ENCODE data around the gene HNRNPU. TPM values are rescaled to one million over a fixed set of nuclear protein-coding genes. Genes with fewer than 3 reads are reported as not detected.

The HNRNPU gene
- total and polyA plus RNA-seq, 2 experiments from 2014 or later, result 166 to 226 TPM

DNA sequence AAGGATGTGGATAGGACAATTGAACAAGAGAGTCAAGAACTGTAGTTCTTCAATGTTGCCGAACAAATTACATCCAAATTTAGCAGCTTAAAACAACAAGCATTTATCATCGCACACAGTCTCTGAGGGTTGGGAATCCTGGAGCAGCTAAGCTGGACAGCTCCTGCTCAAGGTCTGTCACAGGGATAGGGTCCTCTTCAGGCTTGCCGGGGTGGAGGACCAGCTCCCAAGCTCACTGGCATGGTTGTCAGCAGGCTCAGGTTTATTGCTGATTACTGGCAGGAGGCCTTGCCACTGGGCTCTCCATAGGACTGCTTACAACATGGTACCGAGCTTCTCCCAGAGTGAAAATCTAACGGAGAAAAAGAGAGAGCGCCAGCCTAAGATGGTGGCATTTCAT, 51.0 kb downstream of the HNRNPU start:
- WGBS, 2 experiments (ENCODE audit: low coverage in 1 of 2, low lambda C conversion rate in 2 of 2, missing lambda C conversion rate in 2 of 2), result 70 to 77% methylated on average over 6 of the region's 6 CpGs
- Histone ChIP-seq H3K27ac (no peak overlapping the region), H3K4me3 (no peak overlapping the region), H3K27me3 (replicated peaks; ENCODE audit: insufficient read depth) (no peaks in the 10 kb centered on the region), H3K9me3 (ENCODE audit: low read depth) (no peaks in the 10 kb centered on the region), H3F3A (ENCODE audit: insufficient read depth) (no peaks in the 10 kb centered on the region), H3K79me2 (ENCODE audit: insufficient read depth) (no peaks in the 10 kb centered on the region), H2AFZ (no peak overlapping the region), H3K36me3 (ENCODE audit: low read depth) (no peaks in the 10 kb centered on the region), H4K20me1 (ENCODE audit: insufficient read depth) (no peaks in the 10 kb centered on the region), H3K9me2 (ENCODE audit: insufficient read depth) (no peaks in the 10 kb centered on the region), H3K4me2 (ENCODE audit: unreplicated experiment) (no peak overlapping the region), H3K9ac (no peak overlapping the region), H3K4me1 (ENCODE audit: insufficient read depth) (no peaks in the 10 kb centered on the region)
- in situ Hi-C loops (cut with MboI), result no loop called here
- TF ChIP-seq EZH2phosphoT487 (IDR thresholded peaks at IDR 0.05; ENCODE audit: insufficient read depth, low read depth) (no peak), EZH2 (IDR thresholded peaks at IDR 0.05; ENCODE audit: insufficient read depth, poor library complexity, severe bottlenecking) (no peak)
- no peak for DNase-seq

DNA sequence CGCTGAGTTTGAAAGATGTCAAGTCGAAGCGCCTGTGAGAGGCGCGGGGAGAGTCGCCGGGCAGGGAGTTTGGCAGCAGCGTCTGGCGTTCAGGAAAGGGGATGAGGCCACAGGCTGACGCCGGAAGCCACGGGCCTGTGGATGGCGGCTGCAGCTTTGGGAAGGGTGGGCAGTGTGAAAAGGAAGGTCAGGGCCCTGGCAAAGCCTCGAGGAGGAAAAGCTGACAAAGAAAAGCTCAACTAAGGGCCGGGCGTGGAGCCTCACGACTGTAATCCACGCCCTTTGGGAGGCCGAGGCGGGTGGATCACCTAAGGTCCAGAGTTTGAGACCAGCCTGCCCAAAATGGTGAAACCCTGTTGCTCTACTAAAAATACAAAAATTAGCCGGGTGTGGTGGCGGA, 54.1 kb downstream of the HNRNPU start:
- Histone ChIP-seq H3K27ac (no peak overlapping the region), H4K20me1 (ENCODE audit: insufficient read depth) (no peaks in the 10 kb centered on the region), H3K9me3 (ENCODE audit: low read depth) (no peaks in the 10 kb centered on the region), H3F3A (ENCODE audit: insufficient read depth) (no peaks in the 10 kb centered on the region), H3K9ac (no peak overlapping the region), H2AFZ (no peak overlapping the region), H3K4me3 (no peak overlapping the region), H3K4me2 (ENCODE audit: unreplicated experiment) (no peak overlapping the region), H3K9me2 (ENCODE audit: insufficient read depth) (no peaks in the 10 kb centered on the region), H3K27me3 (replicated peaks; ENCODE audit: insufficient read depth) (no peaks in the 10 kb centered on the region), H3K79me2 (ENCODE audit: insufficient read depth) (no peaks in the 10 kb centered on the region), H3K4me1 (ENCODE audit: insufficient read depth) (no peaks in the 10 kb centered on the region), H3K36me3 (ENCODE audit: low read depth) (no peaks in the 10 kb centered on the region)
- TF ChIP-seq EZH2phosphoT487 (IDR thresholded peaks at IDR 0.05; ENCODE audit: insufficient read depth, low read depth), result no peak
- no peak for TF ChIP-seq EZH2 (IDR thresholded peaks at IDR 0.05; ENCODE audit: insufficient read depth, poor library complexity, severe bottlenecking)
- WGBS, 2 experiments (ENCODE audit: low coverage in 1 of 2, low lambda C conversion rate in 2 of 2, missing lambda C conversion rate in 2 of 2), result 85 to 88% methylated on average over 15 to 22 of the region's 22 CpGs
- in situ Hi-C loops (cut with MboI), result no loop called here
- DNase-seq, result no peak

DNA sequence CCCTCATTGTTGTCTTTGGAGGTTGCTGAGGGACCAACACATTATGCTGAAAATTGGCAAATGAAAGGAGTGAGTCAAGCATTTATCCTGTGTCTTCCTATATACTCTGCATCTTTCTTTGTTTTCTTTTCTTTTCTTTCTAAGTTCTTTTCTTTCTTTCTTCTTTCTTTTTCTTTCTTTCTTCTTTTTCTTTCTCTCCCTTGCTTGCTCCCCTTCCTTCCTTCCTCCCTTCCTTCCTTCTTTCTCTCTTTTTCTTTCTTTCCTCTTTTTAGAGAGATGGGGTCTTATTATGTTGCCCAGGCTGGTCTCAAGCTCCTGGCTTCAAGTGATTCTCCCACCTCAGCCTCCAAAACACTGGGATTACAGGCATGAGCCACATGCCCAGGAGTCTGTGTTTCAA, 57.2 kb downstream of the HNRNPU start:
- no peaks in the 10 kb centered on the region for H3K27me3 ChIP-seq (replicated peaks; ENCODE audit: insufficient read depth)
- in situ Hi-C loops (cut with MboI), result no loop called here
- H2AFZ ChIP-seq, result no peak overlapping the region
- H3K4me2 ChIP-seq (ENCODE audit: unreplicated experiment), result no peak overlapping the region
- H3K79me2 ChIP-seq (ENCODE audit: insufficient read depth), result no peaks in the 10 kb centered on the region
- H3K9me2 ChIP-seq (ENCODE audit: insufficient read depth), result no peaks in the 10 kb centered on the region
- H3K9me3 ChIP-seq (ENCODE audit: low read depth), result no peaks in the 10 kb centered on the region
- H3K4me1 ChIP-seq (ENCODE audit: insufficient read depth), result no peaks in the 10 kb centered on the region
- H4K20me1 ChIP-seq (ENCODE audit: insufficient read depth), result no peaks in the 10 kb centered on the region
- H3K36me3 ChIP-seq (ENCODE audit: low read depth), result no peaks in the 10 kb centered on the region
- no peak for DNase-seq
- no peak overlapping the region for H3K9ac ChIP-seq
- no peak overlapping the region for H3K4me3 ChIP-seq
- no peak for TF ChIP-seq EZH2 (IDR thresholded peaks at IDR 0.05; ENCODE audit: insufficient read depth, poor library complexity, severe bottlenecking)
- TF ChIP-seq EZH2phosphoT487 (IDR thresholded peaks at IDR 0.05; ENCODE audit: insufficient read depth, low read depth), result no peak
- no peaks in the 10 kb centered on the region for H3F3A ChIP-seq (ENCODE audit: insufficient read depth)
- no peak overlapping the region for H3K27ac ChIP-seq

DNA sequence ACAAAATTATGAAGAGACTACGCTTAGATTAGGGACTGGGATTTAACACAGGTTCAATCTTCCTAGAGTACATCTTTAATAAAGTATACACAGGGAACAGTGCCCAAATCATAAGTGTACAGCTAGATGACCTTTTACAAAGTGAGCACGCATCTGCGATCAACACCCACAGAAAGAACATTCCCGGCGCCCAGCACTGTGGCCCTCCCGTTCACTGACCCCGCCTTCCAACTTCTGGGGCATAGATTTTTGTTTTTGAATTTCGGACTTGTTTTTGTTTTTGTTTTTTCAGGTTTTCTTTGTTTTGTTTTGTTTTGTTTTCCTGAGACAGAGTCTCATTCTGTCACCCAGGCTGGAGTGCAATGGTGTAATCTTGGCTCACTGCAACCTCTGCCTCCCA, 59.5 kb downstream of the HNRNPU start:
- H4K20me1 ChIP-seq (ENCODE audit: insufficient read depth), result no peaks in the 10 kb centered on the region
- no peaks in the 10 kb centered on the region for H3K79me2 ChIP-seq (ENCODE audit: insufficient read depth)
- no peaks in the 10 kb centered on the region for H3K4me1 ChIP-seq (ENCODE audit: insufficient read depth)
- no peaks in the 10 kb centered on the region for H3K9me2 ChIP-seq (ENCODE audit: insufficient read depth)
- no peak overlapping the region for H3K9ac ChIP-seq
- no peaks in the 10 kb centered on the region for H3K36me3 ChIP-seq (ENCODE audit: low read depth)
- H3K27ac ChIP-seq, result no peak overlapping the region
- 90 to 95% methylated on average over 8 of the region's 8 CpGs for WGBS, 2 experiments (ENCODE audit: low coverage in 1 of 2, low lambda C conversion rate in 2 of 2, missing lambda C conversion rate in 2 of 2)
- no peaks in the 10 kb centered on the region for H3F3A ChIP-seq (ENCODE audit: insufficient read depth)
- H3K9me3 ChIP-seq (ENCODE audit: low read depth), result no peaks in the 10 kb centered on the region
- no peak for DNase-seq
- in situ Hi-C loops (cut with MboI), result no loop called here
- no peak overlapping the region for H3K4me3 ChIP-seq
- no peak for TF ChIP-seq EZH2phosphoT487 (IDR thresholded peaks at IDR 0.05; ENCODE audit: insufficient read depth, low read depth)
- no peak for TF ChIP-seq EZH2 (IDR thresholded peaks at IDR 0.05; ENCODE audit: insufficient read depth, poor library complexity, severe bottlenecking)
- H2AFZ ChIP-seq, result no peak overlapping the region
- H3K27me3 ChIP-seq (replicated peaks; ENCODE audit: insufficient read depth), result no peaks in the 10 kb centered on the region
- no peak overlapping the region for H3K4me2 ChIP-seq (ENCODE audit: unreplicated experiment)

DNA sequence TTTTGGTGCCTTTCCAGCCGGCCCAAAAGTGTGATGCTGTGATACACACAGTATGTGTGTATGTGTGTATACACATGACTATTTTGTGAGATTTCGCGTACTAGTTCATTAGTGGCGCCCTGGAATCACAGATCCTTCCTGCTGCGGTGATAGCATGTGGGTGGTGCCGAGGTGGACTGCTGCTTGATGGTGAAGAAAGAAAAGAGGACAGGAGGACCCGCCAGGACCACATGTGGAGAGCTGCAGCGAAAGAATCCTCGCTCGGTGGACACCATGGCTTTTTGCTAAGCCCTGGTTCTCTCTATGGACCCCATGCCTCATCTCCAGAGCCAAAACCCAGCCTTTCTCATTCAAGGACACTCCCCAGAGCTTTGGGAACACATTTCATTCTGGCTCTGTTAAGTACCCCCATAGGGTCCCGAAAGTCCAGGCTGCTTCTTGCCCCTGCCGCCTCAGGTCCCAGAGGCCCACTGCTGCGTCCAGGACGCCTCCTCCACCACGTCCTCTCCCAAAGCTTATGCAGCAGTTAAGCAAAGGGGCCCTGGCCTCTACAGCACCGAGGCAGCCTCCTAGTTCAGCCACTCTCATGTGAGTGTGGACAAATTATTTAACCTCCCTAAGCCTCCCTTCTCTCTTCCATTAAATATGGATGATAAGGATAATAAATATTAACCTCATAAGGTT, 61.6 kb downstream of the HNRNPU start:
- no peak overlapping the region for H3K9ac ChIP-seq
- no peaks in the 10 kb centered on the region for H3K9me2 ChIP-seq (ENCODE audit: insufficient read depth)
- no peaks in the 10 kb centered on the region for H4K20me1 ChIP-seq (ENCODE audit: insufficient read depth)
- in situ Hi-C loops (cut with MboI), result no loop called here
- H3K4me2 ChIP-seq (ENCODE audit: unreplicated experiment), result no peak overlapping the region
- no peak overlapping the region for H3K27ac ChIP-seq
- H3F3A ChIP-seq (ENCODE audit: insufficient read depth), result no peaks in the 10 kb centered on the region
- DNase-seq, result no peak
- no peaks in the 10 kb centered on the region for H3K9me3 ChIP-seq (ENCODE audit: low read depth)
- TF ChIP-seq EZH2 (IDR thresholded peaks at IDR 0.05; ENCODE audit: insufficient read depth, poor library complexity, severe bottlenecking) (no peak), EZH2phosphoT487 (IDR thresholded peaks at IDR 0.05; ENCODE audit: insufficient read depth, low read depth) (no peak)
- 78 to 80% methylated on average over 16 of the region's 16 CpGs for WGBS, 2 experiments (ENCODE audit: low coverage in 1 of 2, low lambda C conversion rate in 2 of 2, missing lambda C conversion rate in 2 of 2)
- no peaks in the 10 kb centered on the region for H3K79me2 ChIP-seq (ENCODE audit: insufficient read depth)
- H3K27me3 ChIP-seq (replicated peaks; ENCODE audit: insufficient read depth), result no peaks in the 10 kb centered on the region
- H2AFZ ChIP-seq, result no peak overlapping the region
- H3K4me3 ChIP-seq, result no peak overlapping the region
- H3K36me3 ChIP-seq (ENCODE audit: low read depth), result no peaks in the 10 kb centered on the region
- no peaks in the 10 kb centered on the region for H3K4me1 ChIP-seq (ENCODE audit: insufficient read depth)

Measured in GM23248 (cell line).